Nephron (organoid): ENCODE measurements around the gene TCF15.

Experiments used
- H3K27ac Mint-ChIP-seq, 3 experiments: 2 replicates each; pipeline ENCODE4 v1.8.0; 2020; ENCODE audit warnings: mixed read lengths in 3 of 3, mild to moderate bottlenecking in 2 of 3, moderate library complexity in 1 of 3
- H3K27me3 Mint-ChIP-seq: 2 replicates; pipeline ENCODE4 v1.8.0; 2021; ENCODE audit warnings: low read depth, mild to moderate bottlenecking, moderate library complexity, mixed read lengths
- H3K36me3 Mint-ChIP-seq: 2 replicates; pipeline ENCODE4 v1.8.0; 2020; ENCODE audit warnings: low read depth, mixed read lengths
- H3K4me1 Mint-ChIP-seq: 2 replicates; pipeline ENCODE4 v1.8.0; 2020; ENCODE audit warnings: mixed read lengths
- H3K4me3 Mint-ChIP-seq, 3 experiments: 2 replicates each; pipeline ENCODE4 v1.8.0; 2020; ENCODE audit warnings: mild to moderate bottlenecking in 3 of 3, mixed read lengths in 3 of 3, moderate library complexity in 2 of 3
- H3K9me3 Mint-ChIP-seq: 2 replicates; pipeline ENCODE4 v1.8.0; 2020; ENCODE audit warnings: mixed read lengths
- CTCF ChIP-seq, 3 experiments: fragments of 200-600 bp; sonication (generic); IDR thresholded peaks; one replicate each; pipeline ENCODE4 v1.5.0; 2021; ENCODE audit warnings: antibody characterized with exemption in 3 of 3; ENCODE audit not compliant: unreplicated experiment in 3 of 3

The TCF15 gene

GRCh38 chr20:610130-611046 lies at the start of gene TCF15:
TCF15 (minus strand) TSS chr20:610309; CDS start chr20:610237, 72 bp downstream.
- H3K27ac Mint-ChIP-seq: peak within 1 kb of the TSS in 2 of 3 experiments; percentile 34 to 72
- H3K9me3 Mint-ChIP-seq: no peaks in the 10 kb centered on the region
- peak within 1 kb of the TSS; percentile 72 to 78 (median 78) for H3K4me3 Mint-ChIP-seq
- H3K36me3 Mint-ChIP-seq: no peaks in the 10 kb centered on the region
- no peak for TF ChIP-seq CTCF (IDR thresholded peaks at IDR 0.05; ENCODE audit: unreplicated experiment in 3 of 3)
- H3K4me1 Mint-ChIP-seq: peaks cover 31% of the 10 kb centered on the region
- H3K27me3 Mint-ChIP-seq: peaks cover 61% of the 10 kb centered on the region

GRCh38 chr20:658731-659291 lies 48.7 kb upstream of the TCF15 start:
- Mint-ChIP-seq H3K9me3 (no peaks in the 10 kb centered on the region), H3K4me1 (peaks cover 24% of the 10 kb centered on the region), H3K4me3 (no peak overlapping the region), H3K36me3 (no peaks in the 10 kb centered on the region), H3K27ac (peak overlapping the region in 1 of 3 experiments; percentile 11), H3K27me3 (peaks cover 42% of the 10 kb centered on the region)
- no peak for TF ChIP-seq CTCF (IDR thresholded peaks at IDR 0.05; ENCODE audit: unreplicated experiment in 3 of 3)

GRCh38 chr20:658202-658601 lies 48.1 kb upstream of the TCF15 start:
- H3K36me3 Mint-ChIP-seq: no peaks in the 10 kb centered on the region
- no peak overlapping the region for H3K4me3 Mint-ChIP-seq
- H3K9me3 Mint-ChIP-seq: no peaks in the 10 kb centered on the region
- no peak overlapping the region for H3K27ac Mint-ChIP-seq
- peaks cover 42% of the 10 kb centered on the region for H3K27me3 Mint-ChIP-seq
- peaks cover 24% of the 10 kb centered on the region for H3K4me1 Mint-ChIP-seq
- no peak for TF ChIP-seq CTCF (IDR thresholded peaks at IDR 0.05; ENCODE audit: unreplicated experiment in 3 of 3)

- H3K4me3 Mint-ChIP-seq: peak overlapping the region; percentile 60 to 76 (median 71)
- H3K27ac Mint-ChIP-seq: peak overlapping the region in 1 of 3 experiments; percentile 36
- no peak for TF ChIP-seq CTCF (IDR thresholded peaks at IDR 0.05; ENCODE audit: unreplicated experiment in 3 of 3)
- H3K9me3 Mint-ChIP-seq: no peaks in the 10 kb centered on the region
- H3K27me3 Mint-ChIP-seq: peaks cover 33% of the 10 kb centered on the region
- no peaks in the 10 kb centered on the region for H3K36me3 Mint-ChIP-seq
- peaks cover 29% of the 10 kb centered on the region for H3K4me1 Mint-ChIP-seq
Observed at GRCh38 chr20:655726-656624, 45.9 kb upstream of the TCF15 start.

GRCh38 chr20:654417-654750 lies 44.3 kb upstream of the TCF15 start:
- H3K27me3 Mint-ChIP-seq: peaks cover 33% of the 10 kb centered on the region

More at GRCh38 chr20:654417-654750, 44.3 kb upstream of the TCF15 start:
- peaks cover 27% of the 10 kb centered on the region for H3K4me1 Mint-ChIP-seq
- H3K27ac Mint-ChIP-seq: peak overlapping the region; percentile 0 to 44 (median 32)
- no peak for TF ChIP-seq CTCF (IDR thresholded peaks at IDR 0.05; ENCODE audit: unreplicated experiment in 3 of 3)
- peaks cover 9% of the 10 kb centered on the region for H3K36me3 Mint-ChIP-seq
- peak overlapping the region; percentile 76 to 84 (median 81) for H3K4me3 Mint-ChIP-seq
- H3K9me3 Mint-ChIP-seq: no peaks in the 10 kb centered on the region
